Rectal smooth muscle tissue (tissue), 1 donor: ENCODE results near the gene CYCS.
A peak's percentile ranks its signal among the peaks of the same experiment; 100 is the strongest.

Experiments used
- H3K27ac ChIP-seq: one replicate; pipeline ENCODE4 v1.7.0; 2013; ENCODE audit warnings: low read depth, low read length, inconsistent platforms
- H3K27me3 ChIP-seq: one replicate; pipeline ENCODE4 v1.7.0; 2013; ENCODE audit warnings: low read length; ENCODE audit not compliant: control insufficient read depth, insufficient read depth
- H3K36me3 ChIP-seq: one replicate; pipeline ENCODE4 v1.7.0; 2013; ENCODE audit warnings: low read length; ENCODE audit not compliant: control insufficient read depth, insufficient read depth
- H3K4me1 ChIP-seq: one replicate; pipeline ENCODE4 v1.7.0; 2013; ENCODE audit warnings: low read length; ENCODE audit not compliant: control insufficient read depth, insufficient read depth
- H3K4me3 ChIP-seq: one replicate; pipeline ENCODE4 v1.7.0; 2013; ENCODE audit warnings: low read length
- H3K9ac ChIP-seq: one replicate; pipeline ENCODE4 v1.7.0; 2013; ENCODE audit warnings: low read length

Gene CYCS

DNA sequence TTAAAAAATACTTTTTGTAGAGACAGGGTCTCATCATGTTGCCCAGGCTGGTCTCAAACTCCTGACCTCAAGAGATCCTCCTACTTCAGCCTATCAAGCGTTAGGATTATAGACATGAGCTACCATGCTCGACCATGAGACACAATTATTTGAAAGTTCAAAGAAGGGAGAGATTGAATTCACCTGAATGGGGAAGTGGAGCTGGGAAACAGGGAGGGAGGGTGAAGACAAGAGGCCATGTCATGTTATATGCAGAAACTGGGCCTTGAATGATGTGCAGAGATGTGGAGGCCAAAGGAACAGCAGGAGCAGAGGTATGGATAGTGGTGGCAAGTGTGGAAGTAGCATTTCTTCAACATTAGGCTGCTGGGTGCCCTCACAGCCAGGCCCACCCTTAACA, 18.7 kb upstream of the CYCS start:
- no peak overlapping the region for H3K4me3 ChIP-seq
- no peak overlapping the region for H3K9ac ChIP-seq
- H3K36me3 ChIP-seq, result no peaks in the 10 kb centered on the region
- H3K27me3 ChIP-seq, result no peaks in the 10 kb centered on the region
- H3K4me1 ChIP-seq, result no peaks in the 10 kb centered on the region
- no peak overlapping the region for H3K27ac ChIP-seq

DNA sequence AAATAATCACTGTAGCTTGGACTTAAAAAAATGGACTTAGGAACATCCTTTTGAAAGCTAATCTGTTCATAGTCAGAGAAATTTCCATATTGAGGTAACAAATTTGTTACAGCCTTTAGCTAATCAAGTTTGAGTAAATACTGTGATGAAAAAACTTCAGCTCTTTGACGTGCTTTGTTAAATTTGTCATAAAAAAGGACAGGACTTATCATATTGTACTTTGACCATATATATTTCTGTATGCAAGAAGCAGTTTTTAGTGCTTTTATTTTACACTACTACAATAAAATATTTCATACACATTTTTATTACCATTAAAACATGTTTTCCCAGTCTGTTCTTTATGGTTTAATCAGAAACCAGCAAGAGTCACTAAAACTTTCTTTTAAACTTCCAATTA, 14.5 kb upstream of the CYCS start:
- no peak overlapping the region for H3K9ac ChIP-seq
- H3K36me3 ChIP-seq, result peaks cover 2% of the 10 kb centered on the region
- H3K27me3 ChIP-seq, result no peaks in the 10 kb centered on the region
- H3K27ac ChIP-seq, result no peak overlapping the region
- H3K4me1 ChIP-seq, result no peaks in the 10 kb centered on the region
- no peak overlapping the region for H3K4me3 ChIP-seq

DNA sequence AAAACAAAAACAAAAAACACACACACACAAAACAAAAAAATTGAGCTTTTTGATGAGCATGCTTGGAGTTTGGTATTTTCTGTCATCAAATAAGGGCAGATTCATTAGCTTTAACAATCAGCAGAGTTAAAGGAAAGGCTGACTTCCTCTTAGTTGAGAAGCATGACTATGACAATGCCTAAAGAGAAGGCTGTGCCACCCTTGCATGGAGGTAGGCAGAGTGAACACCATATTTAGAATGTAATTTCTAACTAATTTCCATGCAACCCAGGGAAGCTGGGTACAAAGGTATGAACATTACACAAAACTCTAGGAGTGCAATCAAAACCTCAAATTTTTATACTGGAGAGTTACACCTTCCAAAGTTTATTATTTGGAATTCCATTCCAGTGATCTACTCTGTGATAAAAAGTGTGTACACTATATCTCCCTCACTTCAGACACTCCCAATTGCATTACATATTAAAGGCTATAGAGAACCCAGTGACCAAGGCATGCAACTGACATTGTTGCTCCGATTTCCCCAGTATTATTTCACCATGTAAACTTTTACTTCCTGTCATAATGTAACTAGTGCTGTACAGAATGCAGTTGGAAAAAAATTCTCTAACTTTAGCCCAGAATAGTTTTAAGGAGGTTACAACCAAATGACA, 9.4 kb upstream of the CYCS start:
- H3K27ac ChIP-seq, result no peak overlapping the region

DNA sequence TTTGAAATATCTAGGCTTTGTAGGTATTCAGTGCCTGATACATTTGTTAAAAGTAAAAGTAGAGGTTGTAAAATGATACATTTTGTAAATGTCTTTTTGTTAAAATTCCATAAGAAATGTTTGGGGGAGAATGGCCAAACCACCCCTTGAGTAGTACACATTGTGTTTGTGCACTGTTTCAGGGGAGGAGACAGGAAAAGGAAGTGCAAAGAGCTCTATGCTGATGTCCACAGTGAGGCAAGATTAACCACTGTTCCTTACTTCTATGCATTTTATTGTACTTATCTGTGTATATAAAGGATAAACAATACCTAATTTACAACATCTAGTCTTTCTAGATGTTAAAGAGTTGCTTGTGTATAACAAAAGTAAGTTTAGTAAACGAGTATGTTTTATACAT, 7.4 kb upstream of the CYCS start:
- Histone ChIP-seq H3K27ac (no peak overlapping the region), H3K4me1 (no peaks in the 10 kb centered on the region), H3K27me3 (no peaks in the 10 kb centered on the region), H3K36me3 (peaks cover 2% of the 10 kb centered on the region), H3K9ac (no peak overlapping the region), H3K4me3 (no peak overlapping the region)

More for the DNA sequence above, 9.4 kb upstream of the CYCS start:
- Histone ChIP-seq H3K4me1 (no peaks in the 10 kb centered on the region), H3K4me3 (no peak overlapping the region), H3K9ac (no peak overlapping the region), H3K27me3 (no peaks in the 10 kb centered on the region), H3K36me3 (peaks cover 2% of the 10 kb centered on the region)

DNA sequence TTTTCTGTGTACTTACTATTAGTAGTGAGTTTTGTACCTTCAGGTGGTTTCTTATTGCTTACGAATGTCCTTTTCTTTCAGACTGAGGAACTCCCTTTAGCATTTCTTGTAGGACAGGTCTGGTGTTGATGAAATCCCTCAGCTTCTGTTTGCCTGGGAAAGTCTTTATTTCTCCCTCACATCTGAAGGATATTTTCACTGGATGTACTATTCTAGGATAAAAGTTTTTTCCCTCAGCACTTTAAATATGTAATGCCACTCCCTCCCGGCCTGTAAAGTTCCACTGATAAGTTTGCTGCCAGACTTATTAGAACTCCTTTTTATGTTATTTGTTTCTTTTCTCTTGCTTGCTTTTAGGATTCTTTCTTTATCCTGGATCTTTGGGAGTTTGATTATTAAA, 1.7 kb upstream of the CYCS start:
- H3K27ac ChIP-seq, result no peak overlapping the region
- no peak overlapping the region for H3K4me3 ChIP-seq
- H3K9ac ChIP-seq, result no peak overlapping the region
- peaks cover 4% of the 10 kb centered on the region for H3K36me3 ChIP-seq
- H3K27me3 ChIP-seq, result no peaks in the 10 kb centered on the region
- H3K4me1 ChIP-seq, result peaks cover 3% of the 10 kb centered on the region

DNA sequence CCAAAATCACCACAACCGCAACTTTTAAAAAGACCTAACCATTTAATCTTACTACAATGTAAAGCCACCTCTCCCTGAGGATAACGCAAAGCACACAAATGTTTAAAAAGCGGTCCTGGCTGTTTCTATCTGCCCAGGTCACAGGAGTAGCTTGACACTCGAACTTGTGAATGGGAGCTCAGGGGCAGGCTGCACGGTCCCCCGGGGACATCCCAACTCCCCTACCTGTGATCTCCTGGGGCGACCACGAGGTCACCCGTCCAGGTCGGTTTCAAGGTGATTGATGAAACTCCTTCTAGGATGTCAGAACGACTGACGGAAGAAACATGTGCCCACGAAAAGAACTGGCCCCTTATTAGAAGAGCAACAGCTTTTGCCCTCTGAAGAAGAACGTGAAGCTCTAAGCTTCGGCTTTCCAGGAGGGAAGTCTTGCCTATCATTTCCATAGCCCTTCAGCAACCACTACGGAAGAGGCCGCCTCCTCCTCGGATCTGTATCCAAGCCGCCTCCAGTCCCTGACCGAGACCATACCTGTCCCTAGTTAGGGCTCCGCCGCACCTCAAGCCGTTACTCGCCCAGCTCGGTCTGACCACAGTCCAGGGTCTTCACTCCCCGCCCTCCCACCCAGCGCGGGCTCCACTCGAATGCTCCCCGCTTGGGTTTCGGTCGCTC, 459 bp downstream of the CYCS start:
- Histone ChIP-seq H3K27me3 (no peaks in the 10 kb centered on the region), H3K27ac (peak overlapping the region; percentile 96), H3K36me3 (peaks cover 4% of the 10 kb centered on the region), H3K9ac (peak overlapping the region; percentile 94), H3K4me3 (peak overlapping the region; percentile 69), H3K4me1 (peaks cover 3% of the 10 kb centered on the region)

DNA sequence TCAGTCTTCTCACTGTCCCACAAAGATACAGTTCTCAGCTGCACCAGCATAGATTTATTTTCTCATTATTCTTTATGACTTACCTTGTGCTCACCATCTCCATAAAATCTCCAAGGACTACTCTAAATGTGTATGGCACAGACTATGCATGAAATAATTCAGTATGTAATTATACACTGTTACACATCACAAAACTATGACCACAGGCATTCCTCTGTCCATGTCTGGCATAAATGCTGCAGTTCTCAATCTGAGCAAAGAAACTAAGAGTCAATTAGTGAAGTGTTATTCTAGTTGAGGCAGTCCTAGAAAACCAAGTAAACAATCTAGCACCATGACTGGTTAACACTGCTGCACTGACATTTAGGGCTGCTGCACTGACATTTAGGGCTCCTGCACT, 2.7 kb downstream of the CYCS start:
- Histone ChIP-seq H3K36me3 (peaks cover 4% of the 10 kb centered on the region), H3K27ac (no peak overlapping the region), H3K4me3 (no peak overlapping the region), H3K4me1 (peaks cover 3% of the 10 kb centered on the region), H3K9ac (no peak overlapping the region), H3K27me3 (no peaks in the 10 kb centered on the region)

DNA sequence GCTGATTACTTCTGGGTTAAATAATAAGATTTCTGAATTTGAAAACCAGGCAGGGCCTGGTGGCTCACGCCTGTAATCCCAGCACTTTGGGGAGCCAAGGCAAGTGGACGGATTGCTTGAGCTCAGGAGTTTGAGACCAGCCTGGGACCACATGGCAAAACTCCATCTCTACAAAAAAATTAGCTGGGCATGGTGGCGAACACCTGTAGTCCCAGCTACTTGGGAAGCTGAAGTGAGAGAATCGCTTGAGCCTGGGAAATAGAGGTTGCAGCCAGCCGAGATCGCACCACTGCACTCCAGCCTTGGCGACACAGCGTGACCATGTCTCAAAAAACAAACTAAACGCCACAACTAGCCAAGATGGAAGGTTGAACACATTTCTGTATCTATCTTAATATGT, 3.5 kb downstream of the CYCS start:
- peaks cover 3% of the 10 kb centered on the region for H3K4me1 ChIP-seq
- H3K9ac ChIP-seq, result no peak overlapping the region
- H3K36me3 ChIP-seq, result peaks cover 4% of the 10 kb centered on the region
- H3K27me3 ChIP-seq, result no peaks in the 10 kb centered on the region
- no peak overlapping the region for H3K27ac ChIP-seq
- no peak overlapping the region for H3K4me3 ChIP-seq

DNA sequence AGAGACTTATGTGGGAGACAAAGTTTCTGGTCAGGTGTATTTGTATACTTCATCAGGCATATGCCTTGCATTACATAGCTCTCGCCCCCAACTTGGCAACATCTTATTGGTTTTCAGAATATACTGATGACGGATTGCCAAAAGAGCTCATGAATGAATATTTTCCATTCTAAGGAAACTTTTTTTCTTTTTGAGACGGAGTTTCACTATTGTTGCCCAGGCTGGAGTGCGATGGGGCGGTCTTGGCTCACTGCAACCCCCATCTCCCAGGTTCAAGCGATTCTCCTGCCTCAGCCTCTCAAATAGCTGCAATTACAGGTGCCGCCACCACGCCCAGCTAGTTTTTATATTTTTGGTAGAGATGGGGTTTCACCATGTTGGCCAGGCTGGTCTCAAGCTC, 6.0 kb downstream of the CYCS start:
- no peak overlapping the region for H3K4me3 ChIP-seq
- no peak overlapping the region for H3K27ac ChIP-seq
- H3K9ac ChIP-seq, result no peak overlapping the region
- peaks cover 2% of the 10 kb centered on the region for H3K4me1 ChIP-seq
- no peaks in the 10 kb centered on the region for H3K27me3 ChIP-seq
- peaks cover 4% of the 10 kb centered on the region for H3K36me3 ChIP-seq

DNA sequence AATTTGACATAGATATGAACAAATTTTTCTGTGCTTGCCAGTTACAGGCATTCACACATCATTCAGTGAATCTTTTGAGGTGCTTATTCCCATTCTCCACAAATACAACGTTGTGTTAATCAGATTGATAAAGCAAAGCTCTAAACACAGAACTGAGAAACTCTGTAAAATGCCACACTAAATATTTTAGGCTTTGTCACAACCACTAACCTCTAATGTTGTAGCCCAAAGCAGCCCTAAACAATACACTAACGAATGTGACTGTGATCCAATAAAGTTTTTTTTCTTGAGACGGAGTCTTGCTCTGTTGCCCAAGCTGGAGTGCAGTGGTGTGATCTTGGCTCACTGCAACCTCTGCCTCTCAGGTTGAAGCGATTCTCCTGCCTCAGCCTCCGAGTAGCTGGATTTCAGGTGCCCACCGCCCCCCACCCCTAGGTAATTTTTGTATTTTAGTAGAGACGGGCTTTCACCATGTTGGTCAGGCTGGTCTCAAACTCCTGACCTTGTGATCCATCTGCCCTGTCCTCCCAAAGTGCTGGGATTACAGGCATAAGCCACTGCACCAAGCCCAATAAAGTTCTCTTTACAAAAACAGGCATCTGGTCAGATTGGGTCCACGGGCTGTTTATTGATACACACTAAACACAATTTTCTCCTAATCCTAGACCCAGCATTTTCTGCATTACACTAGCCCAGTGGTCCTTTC, 6.9 kb downstream of the CYCS start:
- no peaks in the 10 kb centered on the region for H3K27me3 ChIP-seq
- H3K36me3 ChIP-seq, result peaks cover 4% of the 10 kb centered on the region
- no peak overlapping the region for H3K4me3 ChIP-seq
- no peaks in the 10 kb centered on the region for H3K4me1 ChIP-seq
- no peak overlapping the region for H3K9ac ChIP-seq
- no peak overlapping the region for H3K27ac ChIP-seq

DNA sequence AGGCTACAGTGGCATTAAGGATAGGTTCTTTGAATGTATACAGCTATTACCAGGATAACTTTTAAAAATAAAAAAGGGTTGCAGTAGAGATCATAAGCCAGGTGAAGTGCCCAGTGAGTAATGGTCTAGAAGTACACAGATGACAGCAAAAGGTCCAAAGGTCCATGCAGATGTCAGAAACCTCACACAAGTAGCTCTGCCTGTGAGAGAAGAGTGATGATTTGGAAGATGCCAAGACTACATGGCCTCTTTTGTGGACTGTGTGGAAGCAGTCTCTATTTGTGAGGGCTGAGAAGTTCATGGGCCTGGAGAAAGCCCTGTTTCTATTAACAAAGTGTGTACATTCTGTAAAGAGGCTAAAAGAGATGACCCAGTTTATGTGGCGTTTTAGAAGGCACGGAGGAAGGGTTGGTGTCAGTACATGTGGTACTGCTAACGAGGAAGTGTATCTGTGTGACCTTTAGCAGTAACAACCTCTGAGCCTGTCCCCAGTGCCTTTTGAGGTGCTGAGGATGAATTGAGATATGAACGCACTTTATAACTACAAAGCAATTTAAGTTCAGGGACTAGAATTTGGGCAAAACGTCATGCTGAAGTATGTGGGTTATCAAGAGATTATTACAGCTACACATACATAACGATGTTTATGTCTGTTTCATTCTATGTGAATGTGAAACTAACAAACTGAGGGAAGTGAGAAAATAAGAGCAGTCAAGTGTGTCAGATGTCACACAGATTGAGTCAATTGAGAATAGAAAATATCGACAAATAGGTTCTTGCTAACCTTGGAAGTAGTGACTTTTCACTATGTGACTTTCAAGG, 7.6 kb downstream of the CYCS start:
- peaks cover 2% of the 10 kb centered on the region for H3K36me3 ChIP-seq
- no peak overlapping the region for H3K9ac ChIP-seq
- H3K4me1 ChIP-seq, result no peaks in the 10 kb centered on the region
- no peak overlapping the region for H3K27ac ChIP-seq
- H3K4me3 ChIP-seq, result no peak overlapping the region
- H3K27me3 ChIP-seq, result no peaks in the 10 kb centered on the region

DNA sequence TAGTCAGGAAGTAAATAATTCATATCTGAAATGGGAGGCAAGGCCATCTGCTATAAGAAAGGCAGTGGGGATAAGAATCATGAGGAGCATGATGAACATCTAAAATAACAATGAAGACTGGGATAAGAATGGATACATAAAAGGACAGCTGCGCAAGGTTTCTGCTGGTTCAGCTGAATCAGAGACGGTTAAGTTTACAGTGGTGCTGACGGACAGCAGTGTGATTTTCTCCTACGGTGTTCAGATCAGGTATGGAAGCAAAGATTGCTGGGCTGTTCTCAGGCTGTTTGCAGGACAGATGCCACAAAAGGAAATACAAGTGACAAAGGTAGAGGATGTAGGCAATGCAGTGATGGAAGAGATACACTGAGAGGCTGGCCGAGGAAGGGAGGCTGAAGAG, 8.4 kb downstream of the CYCS start:
- Histone ChIP-seq H3K4me3 (no peak overlapping the region), H3K4me1 (no peaks in the 10 kb centered on the region), H3K27me3 (no peaks in the 10 kb centered on the region), H3K27ac (no peak overlapping the region), H3K9ac (no peak overlapping the region), H3K36me3 (no peaks in the 10 kb centered on the region)
